OCI-LY1 (cell line): ENCODE data around the gene LHX3.

Source experiments
- H2AFZ ChIP-seq: fragments of 200-600 bp; sonication (generic), shearing (Covaris generic); 2 replicates; pipeline ENCODE4 v1.6.0; 2014; ENCODE audit warnings: antibody characterized with exemption, mild to moderate bottlenecking, low read length
- H3F3A ChIP-seq: fragments of 200-600 bp; sonication (generic), shearing (Covaris generic); 2 replicates; pipeline ENCODE4 v1.6.0; 2014; ENCODE audit warnings: mild to moderate bottlenecking, antibody characterized with exemption, low read length, moderate library complexity; ENCODE audit not compliant: insufficient read depth
- H3K27ac ChIP-seq: fragments of 200-600 bp; sonication (generic); 2 replicates; pipeline ENCODE4 v1.5.1; 2014; ENCODE audit warnings: low read length, mixed run types, mild to moderate bottlenecking, low read depth; ENCODE audit not compliant: poor library complexity, severe bottlenecking
- H3K27me3 ChIP-seq: fragments of 200-600 bp; sonication (generic); 2 replicates; pipeline ENCODE4 v1.6.0; 2014; ENCODE audit warnings: antibody characterized with exemption, mild to moderate bottlenecking, low read length, moderate library complexity; ENCODE audit not compliant: insufficient read depth
- H3K36me3 ChIP-seq: fragments of 200-600 bp; sonication (generic); 2 replicates; pipeline ENCODE4 v1.6.1; 2014; ENCODE audit warnings: mild to moderate bottlenecking, antibody characterized with exemption, low read length, moderate library complexity, mixed read lengths; ENCODE audit not compliant: insufficient read depth
- H3K4me1 ChIP-seq: fragments of 200-600 bp; sonication (generic); 2 replicates; pipeline ENCODE4 v1.5.1; 2014; ENCODE audit warnings: mild to moderate bottlenecking, low read length, moderate library complexity; ENCODE audit not compliant: insufficient read depth, severe bottlenecking
- H3K4me2 ChIP-seq: fragments of 200-600 bp; sonication (generic), shearing (Covaris generic); 2 replicates; pipeline ENCODE4 v1.6.1; 2014; ENCODE audit warnings: low read length
- H3K4me3 ChIP-seq: fragments of 200-600 bp; sonication (generic); 2 replicates; pipeline ENCODE4 v1.5.1; 2014; ENCODE audit warnings: low read length, low read depth, mild to moderate bottlenecking, mixed read lengths; ENCODE audit not compliant: poor library complexity, severe bottlenecking
- H3K79me2 ChIP-seq: fragments of 200-600 bp; shearing (Covaris generic); 2 replicates; pipeline ENCODE4 v1.6.1; 2016; ENCODE audit warnings: mixed run types, low read length, mixed read lengths; ENCODE audit not compliant: insufficient read depth
- H3K9ac ChIP-seq: fragments of 200-600 bp; sonication (generic), shearing (Covaris generic); 2 replicates; pipeline ENCODE4 v1.6.1; 2014; ENCODE audit warnings: mild to moderate bottlenecking, low read length, mixed read lengths
- H3K9me2 ChIP-seq: fragments of 200-600 bp; sonication (generic), shearing (Covaris generic); 2 replicates; pipeline ENCODE4 v1.6.1; 2014; ENCODE audit warnings: low read depth, mild to moderate bottlenecking, low read length, mixed read lengths
- H3K9me3 ChIP-seq: fragments of 200-600 bp; shearing (Covaris generic); 2 replicates; pipeline ENCODE4 v1.6.1; 2014; ENCODE audit warnings: low read length, mixed read lengths
- H4K20me1 ChIP-seq: fragments of 200-600 bp; sonication (generic), shearing (Covaris generic); 2 replicates; pipeline ENCODE4 v1.6.0; 2016; ENCODE audit warnings: mild to moderate bottlenecking, low read length; ENCODE audit not compliant: insufficient read depth
- CTCF ChIP-seq: fragments of 200-600 bp; sonication (generic), shearing (Covaris generic); IDR thresholded peaks from 2 replicates; pipeline ENCODE4 v1.5.1; 2017; ENCODE audit warnings: mild to moderate bottlenecking, antibody characterized with exemption, low read length, moderate library complexity, mixed read lengths
- EZH2 ChIP-seq: fragments of 200-600 bp; sonication (generic), shearing (Covaris generic); IDR thresholded peaks from 2 replicates; pipeline ENCODE4 v1.8.0; 2017; ENCODE audit warnings: borderline replicate concordance, mixed run types, mild to moderate bottlenecking, antibody characterized with exemption, low read length, moderate library complexity, mixed read lengths

Gene LHX3

DNA sequence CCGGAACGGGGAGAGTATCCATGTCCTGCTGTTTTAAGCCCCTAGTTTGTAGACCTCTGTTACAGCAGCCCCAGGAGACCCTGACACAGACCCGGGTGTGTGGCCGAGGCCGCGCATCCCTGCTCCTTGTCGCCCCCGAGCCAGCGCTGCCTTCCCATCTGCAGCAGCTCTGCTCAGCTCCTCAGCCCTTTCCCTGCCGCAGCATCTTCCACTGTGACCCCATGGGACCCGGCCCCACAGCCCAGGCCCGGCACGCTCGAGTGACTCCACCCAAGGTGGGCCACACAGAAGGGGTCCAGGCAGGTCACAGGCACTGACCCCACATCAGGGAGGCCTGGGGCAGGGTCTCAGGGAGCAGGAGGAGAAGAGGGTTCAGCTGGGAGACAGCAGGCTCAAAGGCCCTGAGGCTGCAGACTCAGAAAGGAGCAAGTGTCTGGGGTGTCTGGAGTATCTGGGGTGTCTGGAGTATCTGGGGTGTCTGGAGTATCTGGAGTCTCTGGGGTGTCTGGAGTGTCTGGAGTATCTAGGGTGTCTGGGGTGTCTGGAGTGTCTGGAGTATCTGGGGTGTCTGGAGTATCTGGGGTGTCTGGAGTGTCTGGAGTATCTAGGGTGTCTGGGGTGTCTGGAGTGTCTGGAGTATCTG is 31.2 kb downstream of the LHX3 start:
- TF ChIP-seq EZH2 (no peak), CTCF (no peak)
- no peaks in the 10 kb centered on the region for H3K4me1 ChIP-seq
- no peaks in the 10 kb centered on the region for H3K9me3 ChIP-seq
- H3K79me2 ChIP-seq = no peaks in the 10 kb centered on the region
- no peaks in the 10 kb centered on the region for H3K36me3 ChIP-seq
- H3K27me3 ChIP-seq = 0 out of 2 replicates have a peak, but pooled peaks cover 4% of the 10 kb centered on the region
- no peak overlapping the region for H3K27ac ChIP-seq
- no peak overlapping the region for H3K4me2 ChIP-seq
- no peak overlapping the region for H3K9ac ChIP-seq
- H4K20me1 ChIP-seq = no peaks in the 10 kb centered on the region
- no peak overlapping the region for H2AFZ ChIP-seq
- H3F3A ChIP-seq = no peaks in the 10 kb centered on the region
- no peaks in the 10 kb centered on the region for H3K9me2 ChIP-seq
- H3K4me3 ChIP-seq = no peak overlapping the region

GRCh38 chr9:136172412-136173079 is 32.4 kb downstream of the LHX3 start:
- Histone ChIP-seq H3K9me2 (no peaks in the 10 kb centered on the region), H3K9ac (no peak overlapping the region), H3K9me3 (no peaks in the 10 kb centered on the region), H3K36me3 (no peaks in the 10 kb centered on the region), H3K27ac (no peak overlapping the region), H3K27me3 (0 out of 2 replicates have a peak, but pooled peaks cover 4% of the 10 kb centered on the region), H3K4me1 (no peaks in the 10 kb centered on the region), H4K20me1 (no peaks in the 10 kb centered on the region), H3K4me2 (no peak overlapping the region), H3F3A (no peaks in the 10 kb centered on the region), H3K4me3 (no peak overlapping the region), H2AFZ (no peak overlapping the region), H3K79me2 (no peaks in the 10 kb centered on the region)
- TF ChIP-seq EZH2 (no peak), CTCF (no peak)

GRCh38 chr9:136171801-136172411 is 33.0 kb downstream of the LHX3 start:
- H3K79me2 ChIP-seq = no peaks in the 10 kb centered on the region
- H3K9ac ChIP-seq = no peak overlapping the region
- no peaks in the 10 kb centered on the region for H3F3A ChIP-seq
- no peak overlapping the region for H2AFZ ChIP-seq
- no peak overlapping the region for H3K4me3 ChIP-seq
- H4K20me1 ChIP-seq = no peaks in the 10 kb centered on the region
- TF ChIP-seq EZH2 = no peak
- TF ChIP-seq CTCF = no peak
- H3K27ac ChIP-seq = no peak overlapping the region
- no peaks in the 10 kb centered on the region for H3K9me2 ChIP-seq
- no peaks in the 10 kb centered on the region for H3K36me3 ChIP-seq
- no peaks in the 10 kb centered on the region for H3K4me1 ChIP-seq
- no peaks in the 10 kb centered on the region for H3K9me3 ChIP-seq
- 0 out of 2 replicates have a peak, but pooled peaks cover 4% of the 10 kb centered on the region for H3K27me3 ChIP-seq
- no peak overlapping the region for H3K4me2 ChIP-seq
